ENCODE measurements around the gene RABAC1.

RABAC1 gene

DNA sequence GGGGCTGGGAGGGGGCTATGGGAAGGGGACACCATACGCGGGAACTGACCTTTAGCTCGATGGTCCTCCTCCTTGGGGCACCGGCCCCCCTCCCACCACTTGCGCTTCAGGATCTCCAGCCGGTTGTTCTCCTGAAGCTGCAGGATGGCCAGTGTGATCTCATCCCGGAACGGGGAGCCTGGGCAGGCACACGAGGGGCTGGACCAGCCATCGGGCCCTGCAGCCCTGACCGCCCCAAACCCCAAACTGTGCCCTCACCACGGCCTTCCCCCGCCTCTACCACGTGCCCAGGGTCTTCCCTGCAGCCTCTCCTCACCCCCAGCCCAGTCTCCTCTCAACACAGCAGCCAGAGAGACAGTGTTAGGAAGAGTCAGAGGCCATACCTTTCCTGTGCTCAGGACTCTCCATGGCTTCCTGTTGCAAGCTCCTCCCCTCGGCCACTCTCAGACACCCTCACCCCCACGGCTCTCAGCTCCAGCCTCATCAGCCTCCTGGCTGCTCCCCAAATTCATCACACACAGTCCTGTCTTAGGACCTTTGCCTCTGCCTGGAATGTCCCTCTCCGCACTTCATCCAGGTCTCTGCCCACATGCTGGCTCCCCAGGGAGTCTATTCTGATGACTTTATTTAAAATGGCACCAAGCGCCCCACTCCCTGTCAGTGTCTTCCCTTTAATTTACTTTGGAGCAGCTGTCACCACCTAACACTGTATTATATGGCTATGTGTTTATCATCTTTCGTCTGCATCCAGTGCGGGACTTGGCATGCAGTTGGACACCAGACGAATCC is 44.6 kb upstream of the RABAC1 start:
- Histone ChIP-seq H4K20me1 (ENCODE audit: low read depth, low read length) (no peaks in the 10 kb centered on the region), H3K27ac (ENCODE audit: low read depth, low read length) (no peak overlapping the region), H3K79me2 (ENCODE audit: insufficient read depth, low read length) (no peaks in the 10 kb centered on the region), H3K36me3 (ENCODE audit: low read length) (no peaks in the 10 kb centered on the region), H3K4me3 (ENCODE audit: insufficient read depth, low read length, poor library complexity, severe bottlenecking) (no peak overlapping the region), H3K27me3 (ENCODE audit: low read length) (no peaks in the 10 kb centered on the region), H3K4me2 (ENCODE audit: low read depth, low read length, poor library complexity, severe bottlenecking) (no peak overlapping the region), H3K9me2 (replicated peaks; ENCODE audit: insufficient read depth, low read length) (no peaks in the 10 kb centered on the region), H3K9me3 (ENCODE audit: insufficient read depth, low read length) (no peaks in the 10 kb centered on the region), H2AFZ (ENCODE audit: low read depth, low read length, severe bottlenecking) (no peak overlapping the region), H3F3A (ENCODE audit: insufficient read depth) (no peaks in the 10 kb centered on the region), H3K9ac (ENCODE audit: low read length) (no peak overlapping the region)
- TF ChIP-seq, protein P1, sequence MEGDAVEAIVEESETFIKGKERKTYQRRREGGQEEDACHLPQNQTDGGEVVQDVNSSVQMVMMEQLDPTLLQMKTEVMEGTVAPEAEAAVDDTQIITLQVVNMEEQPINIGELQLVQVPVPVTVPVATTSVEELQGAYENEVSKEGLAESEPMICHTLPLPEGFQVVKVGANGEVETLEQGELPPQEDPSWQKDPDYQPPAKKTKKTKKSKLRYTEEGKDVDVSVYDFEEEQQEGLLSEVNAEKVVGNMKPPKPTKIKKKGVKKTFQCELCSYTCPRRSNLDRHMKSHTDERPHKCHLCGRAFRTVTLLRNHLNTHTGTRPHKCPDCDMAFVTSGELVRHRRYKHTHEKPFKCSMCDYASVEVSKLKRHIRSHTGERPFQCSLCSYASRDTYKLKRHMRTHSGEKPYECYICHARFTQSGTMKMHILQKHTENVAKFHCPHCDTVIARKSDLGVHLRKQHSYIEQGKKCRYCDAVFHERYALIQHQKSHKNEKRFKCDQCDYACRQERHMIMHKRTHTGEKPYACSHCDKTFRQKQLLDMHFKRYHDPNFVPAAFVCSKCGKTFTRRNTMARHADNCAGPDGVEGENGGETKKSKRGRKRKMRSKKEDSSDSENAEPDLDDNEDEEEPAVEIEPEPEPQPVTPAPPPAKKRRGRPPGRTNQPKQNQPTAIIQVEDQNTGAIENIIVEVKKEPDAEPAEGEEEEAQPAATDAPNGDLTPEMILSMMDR (IDR thresholded peaks at IDR 0.05; ENCODE audit: insufficient read depth, low read length, poor library complexity, severe bottlenecking): no peak
- TF ChIP-seq EZH2phosphoT487 (conservative IDR thresholded peaks at IDR 0.05; ENCODE audit: low read length): no peak

DNA sequence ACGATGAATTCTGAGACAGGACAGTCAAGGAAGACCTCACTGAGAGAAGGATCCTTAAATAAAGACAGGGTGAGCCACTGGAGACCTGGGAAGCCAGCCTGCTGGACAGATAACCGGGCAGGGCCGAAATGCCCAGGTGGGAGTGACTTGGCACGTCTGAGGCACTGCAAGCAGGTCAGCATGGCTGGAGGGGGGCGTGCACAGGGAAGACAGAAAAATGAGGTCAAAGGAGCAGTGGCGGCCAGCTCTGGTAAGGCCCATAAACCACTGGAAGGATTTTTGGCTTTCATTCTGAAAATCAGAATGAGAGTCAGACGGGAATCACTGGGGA is 40.7 kb upstream of the RABAC1 start:
- H3K9ac ChIP-seq (ENCODE audit: low read length): no peak overlapping the region
- H3K27me3 ChIP-seq (ENCODE audit: low read length): no peaks in the 10 kb centered on the region
- no peaks in the 10 kb centered on the region for H3K79me2 ChIP-seq (ENCODE audit: insufficient read depth, low read length)
- H3F3A ChIP-seq (ENCODE audit: insufficient read depth): no peaks in the 10 kb centered on the region
- no peak overlapping the region for H3K4me3 ChIP-seq (ENCODE audit: insufficient read depth, low read length, poor library complexity, severe bottlenecking)
- TF ChIP-seq, protein P1 (IDR thresholded peaks at IDR 0.05; ENCODE audit: insufficient read depth, low read length, poor library complexity, severe bottlenecking): no peak
- no peak for TF ChIP-seq EZH2phosphoT487 (conservative IDR thresholded peaks at IDR 0.05; ENCODE audit: low read length)
- no peak overlapping the region for H3K27ac ChIP-seq (ENCODE audit: low read depth, low read length)
- H4K20me1 ChIP-seq (ENCODE audit: low read depth, low read length): no peaks in the 10 kb centered on the region
- H2AFZ ChIP-seq (ENCODE audit: low read depth, low read length, severe bottlenecking): no peak overlapping the region
- H3K4me2 ChIP-seq (ENCODE audit: low read depth, low read length, poor library complexity, severe bottlenecking): no peak overlapping the region
- no peaks in the 10 kb centered on the region for H3K9me3 ChIP-seq (ENCODE audit: insufficient read depth, low read length)
- no peaks in the 10 kb centered on the region for H3K9me2 ChIP-seq (replicated peaks; ENCODE audit: insufficient read depth, low read length)
- H3K36me3 ChIP-seq (ENCODE audit: low read length): no peaks in the 10 kb centered on the region

DNA sequence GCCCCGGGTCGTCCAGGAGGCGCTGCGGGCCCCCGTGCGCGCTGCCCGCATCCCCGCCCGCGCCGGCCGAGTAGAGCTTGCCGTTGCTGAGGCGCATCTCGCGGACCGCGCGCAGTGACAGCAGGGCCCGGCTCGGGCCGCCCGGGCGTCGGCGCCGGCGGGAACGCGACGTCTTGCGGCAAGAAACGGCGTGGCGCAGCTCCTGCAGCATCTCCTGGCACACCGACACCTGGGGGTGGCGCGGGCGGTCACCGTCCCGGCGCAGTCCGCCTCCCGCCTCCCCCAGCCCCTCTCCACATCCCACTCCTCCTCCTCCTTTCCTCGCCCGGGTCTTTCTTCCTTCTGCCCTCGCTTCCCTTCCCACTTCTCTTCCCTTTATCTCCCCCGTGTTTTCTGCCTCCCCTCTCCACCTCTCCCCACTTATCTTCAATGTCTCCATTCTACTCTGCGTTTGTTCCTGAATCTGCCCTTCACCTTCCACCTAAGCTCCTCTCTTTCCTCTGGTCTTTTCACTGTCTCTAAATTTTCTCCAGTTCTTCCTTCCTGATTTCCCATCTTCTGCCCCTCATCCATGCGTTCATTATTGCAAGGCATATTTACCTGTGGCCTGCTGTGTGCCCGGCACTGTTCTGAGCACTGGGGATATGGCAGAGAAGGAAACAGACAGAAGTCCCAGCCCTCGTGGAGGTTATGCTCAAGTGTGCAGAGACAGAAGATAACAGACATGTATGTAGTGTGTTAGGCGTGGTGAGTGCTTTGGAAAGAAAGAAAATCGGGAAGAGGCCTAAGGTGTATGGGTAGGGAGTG is 40.2 kb upstream of the RABAC1 start:
- H3K27me3 ChIP-seq (ENCODE audit: low read length): no peaks in the 10 kb centered on the region
- no peak overlapping the region for H3K27ac ChIP-seq (ENCODE audit: low read depth, low read length)
- no peak for TF ChIP-seq EZH2phosphoT487 (conservative IDR thresholded peaks at IDR 0.05; ENCODE audit: low read length)
- TF ChIP-seq, protein P1 (IDR thresholded peaks at IDR 0.05; ENCODE audit: insufficient read depth, low read length, poor library complexity, severe bottlenecking): no peak
- no peaks in the 10 kb centered on the region for H3K9me2 ChIP-seq (replicated peaks; ENCODE audit: insufficient read depth, low read length)
- H3K4me3 ChIP-seq (ENCODE audit: insufficient read depth, low read length, poor library complexity, severe bottlenecking): no peak overlapping the region
- no peaks in the 10 kb centered on the region for H3K9me3 ChIP-seq (ENCODE audit: insufficient read depth, low read length)
- H2AFZ ChIP-seq (ENCODE audit: low read depth, low read length, severe bottlenecking): no peak overlapping the region
- no peaks in the 10 kb centered on the region for H3K36me3 ChIP-seq (ENCODE audit: low read length)
- H3K9ac ChIP-seq (ENCODE audit: low read length): no peak overlapping the region
- no peak overlapping the region for H3K4me2 ChIP-seq (ENCODE audit: low read depth, low read length, poor library complexity, severe bottlenecking)
- no peaks in the 10 kb centered on the region for H3F3A ChIP-seq (ENCODE audit: insufficient read depth)
- H3K79me2 ChIP-seq (ENCODE audit: insufficient read depth, low read length): no peaks in the 10 kb centered on the region
- H4K20me1 ChIP-seq (ENCODE audit: low read depth, low read length): no peaks in the 10 kb centered on the region
